CD8-positive, alpha-beta memory T cell (primary cell): Measurements from ENCODE around the gene TULP4. TPM values are rescaled to one million over a fixed set of nuclear protein-coding genes. Genes with fewer than 3 reads are reported as not detected.

Experiments
- CTCF ChIA-PET: fragments of 350-600 bp; sonication (Branson Sonifier 250); formaldehyde crosslinking; loops from one replicate; lab custom pipeline; 2021; ENCODE audit warnings: antibody characterized with exemption; lab: Charles Lee
- POLR2A ChIA-PET: fragments of 350-600 bp; sonication (Branson Sonifier 250); formaldehyde crosslinking; loops from one replicate; lab custom pipeline; 2021; ENCODE audit warnings: antibody characterized with exemption; lab: Charles Lee
- DNase-seq, 5 donors: peaks; one replicate each; pipeline versions ENCODE4 v3.0.0 to v3.0.0-alpha.2; 2020 to 2022; ENCODE audit warnings: mixed read lengths in 1 of 5
- H3K27ac ChIP-seq: one replicate; pipeline ENCODE4 v1.7.0; 2013; ENCODE audit warnings: low read depth, mild to moderate bottlenecking, low read length, moderate library complexity
- H3K27me3 ChIP-seq: 2 replicates; pipeline ENCODE4 v1.7.0; 2013; ENCODE audit warnings: low read length, mild to moderate bottlenecking; ENCODE audit not compliant: insufficient read depth, poor library complexity, severe bottlenecking
- H3K36me3 ChIP-seq: 2 replicates; pipeline ENCODE4 v1.7.0; 2013; ENCODE audit warnings: mild to moderate bottlenecking, low read length, moderate library complexity; ENCODE audit not compliant: insufficient read depth
- H3K4me1 ChIP-seq: 2 replicates; pipeline ENCODE4 v1.7.0; 2013; ENCODE audit warnings: mild to moderate bottlenecking, low read length, moderate library complexity; ENCODE audit not compliant: insufficient read depth
- H3K4me3 ChIP-seq: 2 replicates; pipeline ENCODE4 v1.7.0; 2013; ENCODE audit warnings: mild to moderate bottlenecking, low read length
- H3K9me3 ChIP-seq: 2 replicates; pipeline ENCODE4 v1.7.0; 2013; ENCODE audit warnings: mild to moderate bottlenecking, low read length
- H3K27ac Mint-ChIP-seq, 8 donors: one replicate each; pipeline ENCODE4 v1.8.0; 2020 to 2021; ENCODE audit warnings: mixed read lengths in 8 of 8, mild to moderate bottlenecking in 6 of 8, inconsistent platforms in 3 of 8, moderate library complexity in 3 of 8
- H3K27me3 Mint-ChIP-seq, 2 donors: one replicate each; pipeline ENCODE4 v1.8.0; 2020 to 2021; ENCODE audit warnings: mixed read lengths in 2 of 2, mild to moderate bottlenecking in 1 of 2, moderate library complexity in 1 of 2
- H3K36me3 Mint-ChIP-seq, 3 donors: one replicate each; pipeline ENCODE4 v1.8.0; 2020 to 2021; ENCODE audit warnings: mixed read lengths in 3 of 3, inconsistent platforms in 1 of 3, mild to moderate bottlenecking in 1 of 3
- H3K4me1 Mint-ChIP-seq, 3 donors: one replicate each; pipeline ENCODE4 v1.8.0; 2020 to 2021; ENCODE audit warnings: mixed read lengths in 3 of 3, inconsistent platforms in 1 of 3, mild to moderate bottlenecking in 1 of 3
- H3K4me3 Mint-ChIP-seq, 7 donors: one replicate each; pipeline ENCODE4 v1.8.0; 2020 to 2021; ENCODE audit warnings: mixed read lengths in 7 of 7, mild to moderate bottlenecking in 6 of 7, moderate library complexity in 4 of 7, inconsistent platforms in 2 of 7
- H3K9me3 Mint-ChIP-seq, 5 donors: one replicate each; pipeline ENCODE4 v1.8.0; 2020 to 2022; ENCODE audit warnings: mixed read lengths in 5 of 5, mild to moderate bottlenecking in 3 of 5, moderate library complexity in 2 of 5, inconsistent platforms in 1 of 5
- polyA plus RNA-seq: library from polyadenylated mRNA; unstranded; fragments of 300-500 nt; fragmentation: Illumina TruSeq; gene quantifications from one replicate; pipeline ENCODE4 v1.2.3, GENCODE V29; 2021
- total RNA-seq, 2 experiments: library from RNA; stranded (reverse); gene quantifications; one replicate each; pipeline ENCODE4 v1.2.3, GENCODE V29; 2021

The TULP4 gene
- total and polyA plus RNA-seq, 3 experiments from 2014 or later = 26.9 to 50.1 (median 32.1) TPM

GRCh38 chr6:158304254-158304653, 8.0 kb upstream of the TULP4 start:
- Mint-ChIP-seq H3K4me3 (no peak overlapping the region), H3K4me1 (peaks cover 0 to 13% (median 0%) of the 10 kb centered on the region in 3 donors), H3K27ac (no peak overlapping the region), H3K36me3 (peaks cover 0 to 14% (median 10%) of the 10 kb centered on the region in 3 donors), H3K27me3 (no peaks in the 10 kb centered on the region), H3K9me3 (no peaks in the 10 kb centered on the region)
- H3K9me3 ChIP-seq = no peaks in the 10 kb centered on the region
- no peaks in the 10 kb centered on the region for H3K27me3 ChIP-seq
- no peaks in the 10 kb centered on the region for H3K4me1 ChIP-seq
- POLR2A ChIA-PET = no interaction called here
- H3K36me3 ChIP-seq = no peaks in the 10 kb centered on the region
- no peak overlapping the region for H3K4me3 ChIP-seq
- no peak for DNase-seq
- CTCF ChIA-PET = no interaction called here
- H3K27ac ChIP-seq = no peak overlapping the region

GRCh38 chr6:158309814-158310213, 2.5 kb upstream of the TULP4 start:
- Histone ChIP-seq H3K36me3 (no peaks in the 10 kb centered on the region), H3K27me3 (no peaks in the 10 kb centered on the region), H3K4me3 (no peak overlapping the region), H3K27ac (no peak overlapping the region), H3K9me3 (no peaks in the 10 kb centered on the region), H3K4me1 (no peaks in the 10 kb centered on the region)
- no peak overlapping the region for H3K4me3 Mint-ChIP-seq
- peak overlapping the region in 1 of 8 donors; percentile 66 for H3K27ac Mint-ChIP-seq
- no peaks in the 10 kb centered on the region for H3K27me3 Mint-ChIP-seq
- ChIA-PET CTCF (no interaction called here), POLR2A (no interaction called here)
- DNase-seq = no peak
- no peaks in the 10 kb centered on the region for H3K9me3 Mint-ChIP-seq
- H3K4me1 Mint-ChIP-seq = peaks cover 10 to 35% (median 25%) of the 10 kb centered on the region in 3 donors
- peaks cover 13 to 42% (median 19%) of the 10 kb centered on the region in 3 donors for H3K36me3 Mint-ChIP-seq

- no peak overlapping the region for H3K27ac ChIP-seq
- H3K27me3 Mint-ChIP-seq = no peaks in the 10 kb centered on the region
- no peaks in the 10 kb centered on the region for H3K9me3 ChIP-seq
- no peaks in the 10 kb centered on the region for H3K4me1 ChIP-seq
- POLR2A ChIA-PET = no interaction called here
- no peaks in the 10 kb centered on the region for H3K27me3 ChIP-seq
- peaks cover 14 to 38% (median 26%) of the 10 kb centered on the region in 3 donors for H3K4me1 Mint-ChIP-seq
- H3K36me3 Mint-ChIP-seq = peaks cover 19 to 51% (median 29%) of the 10 kb centered on the region in 3 donors
- CTCF ChIA-PET = interaction anchor here (1.0 kb wide), 1 partner anchor 90 kb away, joined by 4 read pairs; no protein-coding TSS in a partner anchor
- H3K27ac Mint-ChIP-seq = peak overlapping the region in 6 of 8 donors; percentile 42 to 81 (median 64)
- H3K9me3 Mint-ChIP-seq = no peaks in the 10 kb centered on the region
- DNase-seq = no peak
- H3K36me3 ChIP-seq = no peaks in the 10 kb centered on the region
- H3K4me3 Mint-ChIP-seq = no peak overlapping the region
- H3K4me3 ChIP-seq = no peak overlapping the region
These were observed 1.1 kb upstream of the TULP4 start for GRCh38 chr6:158311193-158311592.

- peaks cover 14 to 39% (median 31%) of the 10 kb centered on the region in 3 donors for H3K4me1 Mint-ChIP-seq
- Histone ChIP-seq H3K4me1 (no peaks in the 10 kb centered on the region), H3K27ac (no peak overlapping the region), H3K27me3 (no peaks in the 10 kb centered on the region), H3K36me3 (peaks cover 1% of the 10 kb centered on the region), H3K9me3 (no peaks in the 10 kb centered on the region), H3K4me3 (no peak overlapping the region)
- H3K27me3 Mint-ChIP-seq = no peaks in the 10 kb centered on the region
- peak overlapping the region in 4 of 8 donors; percentile 11 to 68 (median 51) for H3K27ac Mint-ChIP-seq
- no peak for DNase-seq
- H3K4me3 Mint-ChIP-seq = no peak overlapping the region
- peaks cover 19 to 49% (median 30%) of the 10 kb centered on the region in 3 donors for H3K36me3 Mint-ChIP-seq
- POLR2A ChIA-PET = no interaction called here
- CTCF ChIA-PET = interaction anchor here (1.0 kb wide), 1 partner anchor 91 kb away, joined by 4 read pairs; no protein-coding TSS in a partner anchor
- no peaks in the 10 kb centered on the region for H3K9me3 Mint-ChIP-seq
These were observed 639 bp upstream of the TULP4 start for GRCh38 chr6:158311626-158312025.

- ChIA-PET POLR2A (no interaction called here), CTCF (no interaction called here)
- no peaks in the 10 kb centered on the region for H3K27me3 ChIP-seq
- Mint-ChIP-seq H3K9me3 (no peaks in the 10 kb centered on the region), H3K4me3 (no peak overlapping the region), H3K27me3 (no peaks in the 10 kb centered on the region), H3K4me1 (peaks cover 15 to 40% (median 36%) of the 10 kb centered on the region in 3 donors), H3K27ac (peak overlapping the region in 3 of 8 donors; percentile 43 to 54 (median 46)), H3K36me3 (peaks cover 25 to 54% (median 39%) of the 10 kb centered on the region in 3 donors)
- no peaks in the 10 kb centered on the region for H3K9me3 ChIP-seq
- peaks cover 4% of the 10 kb centered on the region for H3K36me3 ChIP-seq
- DNase-seq = no peak
- H3K27ac ChIP-seq = no peak overlapping the region
- no peak overlapping the region for H3K4me3 ChIP-seq
- H3K4me1 ChIP-seq = no peaks in the 10 kb centered on the region
These were observed 570 bp downstream of the TULP4 start for GRCh38 chr6:158312672-158313397.

GRCh38 chr6:158313989-158314388, 1.7 kb downstream of the TULP4 start:
- no peak overlapping the region for H3K27ac Mint-ChIP-seq
- no peaks in the 10 kb centered on the region for H3K9me3 ChIP-seq
- CTCF ChIA-PET = no interaction called here
- POLR2A ChIA-PET = no interaction called here
- no peak overlapping the region for H3K27ac ChIP-seq
- H3K9me3 Mint-ChIP-seq = no peaks in the 10 kb centered on the region
- H3K4me3 Mint-ChIP-seq = no peak overlapping the region
- H3K36me3 ChIP-seq = peaks cover 4% of the 10 kb centered on the region
- H3K36me3 Mint-ChIP-seq = peaks cover 25 to 55% (median 44%) of the 10 kb centered on the region in 3 donors
- peaks cover 18 to 46% (median 41%) of the 10 kb centered on the region in 3 donors for H3K4me1 Mint-ChIP-seq
- H3K27me3 ChIP-seq = no peaks in the 10 kb centered on the region
- H3K4me1 ChIP-seq = no peaks in the 10 kb centered on the region
- H3K4me3 ChIP-seq = no peak overlapping the region
- no peaks in the 10 kb centered on the region for H3K27me3 Mint-ChIP-seq
- DNase-seq = no peak

GRCh38 chr6:158314737-158315136, 2.5 kb downstream of the TULP4 start:
- no peaks in the 10 kb centered on the region for H3K27me3 ChIP-seq
- H3K4me3 ChIP-seq = no peak overlapping the region
- CTCF ChIA-PET = no interaction called here
- H3K4me3 Mint-ChIP-seq = no peak overlapping the region
- H3K27me3 Mint-ChIP-seq = no peaks in the 10 kb centered on the region
- no peak overlapping the region for H3K27ac Mint-ChIP-seq
- no peak for DNase-seq
- H3K27ac ChIP-seq = no peak overlapping the region
- H3K4me1 Mint-ChIP-seq = peaks cover 22 to 51% (median 47%) of the 10 kb centered on the region in 3 donors
- H3K9me3 ChIP-seq = no peaks in the 10 kb centered on the region
- POLR2A ChIA-PET = no interaction called here
- H3K9me3 Mint-ChIP-seq = no peaks in the 10 kb centered on the region
- peaks cover 25 to 55% (median 44%) of the 10 kb centered on the region in 3 donors for H3K36me3 Mint-ChIP-seq
- H3K4me1 ChIP-seq = no peaks in the 10 kb centered on the region
- H3K36me3 ChIP-seq = peaks cover 4% of the 10 kb centered on the region

- H3K27me3 ChIP-seq = no peaks in the 10 kb centered on the region
- Mint-ChIP-seq H3K27me3 (no peaks in the 10 kb centered on the region), H3K9me3 (no peaks in the 10 kb centered on the region), H3K4me1 (peaks cover 25 to 52% (median 49%) of the 10 kb centered on the region in 3 donors), H3K36me3 (peaks cover 30 to 54% (median 47%) of the 10 kb centered on the region in 3 donors), H3K4me3 (no peak overlapping the region), H3K27ac (no peak overlapping the region)
- ChIA-PET POLR2A (no interaction called here), CTCF (no interaction called here)
- H3K9me3 ChIP-seq = no peaks in the 10 kb centered on the region
- no peak overlapping the region for H3K4me3 ChIP-seq
- no peak for DNase-seq
- H3K36me3 ChIP-seq = peaks cover 4% of the 10 kb centered on the region
- no peak overlapping the region for H3K27ac ChIP-seq
- no peaks in the 10 kb centered on the region for H3K4me1 ChIP-seq
These were observed 3.8 kb downstream of the TULP4 start for GRCh38 chr6:158316022-158316421.
